Diencephalon (tissue), 1 donor: Measurements from ENCODE around the gene SCYGR5. TPM values are rescaled to one million over a fixed set of nuclear protein-coding genes. Genes with fewer than 3 reads are reported as not detected.

Source experiments
- total RNA-seq: library from RNA; depleted of rRNA; stranded (reverse); fragments of >200 nt; gene quantifications from one replicate; pipeline ENCODE4 v1.2.3, GENCODE V29; 2014

The SCYGR5 gene
- not detected for total RNA-seq

GRCh38 chr2:227666631-227667170 is at the start of gene SCYGR5:
TSS of gene SCYGR5 (plus strand) at chr2:227666804. CDS start at chr2:227666804, 0 bp downstream.

DNA sequence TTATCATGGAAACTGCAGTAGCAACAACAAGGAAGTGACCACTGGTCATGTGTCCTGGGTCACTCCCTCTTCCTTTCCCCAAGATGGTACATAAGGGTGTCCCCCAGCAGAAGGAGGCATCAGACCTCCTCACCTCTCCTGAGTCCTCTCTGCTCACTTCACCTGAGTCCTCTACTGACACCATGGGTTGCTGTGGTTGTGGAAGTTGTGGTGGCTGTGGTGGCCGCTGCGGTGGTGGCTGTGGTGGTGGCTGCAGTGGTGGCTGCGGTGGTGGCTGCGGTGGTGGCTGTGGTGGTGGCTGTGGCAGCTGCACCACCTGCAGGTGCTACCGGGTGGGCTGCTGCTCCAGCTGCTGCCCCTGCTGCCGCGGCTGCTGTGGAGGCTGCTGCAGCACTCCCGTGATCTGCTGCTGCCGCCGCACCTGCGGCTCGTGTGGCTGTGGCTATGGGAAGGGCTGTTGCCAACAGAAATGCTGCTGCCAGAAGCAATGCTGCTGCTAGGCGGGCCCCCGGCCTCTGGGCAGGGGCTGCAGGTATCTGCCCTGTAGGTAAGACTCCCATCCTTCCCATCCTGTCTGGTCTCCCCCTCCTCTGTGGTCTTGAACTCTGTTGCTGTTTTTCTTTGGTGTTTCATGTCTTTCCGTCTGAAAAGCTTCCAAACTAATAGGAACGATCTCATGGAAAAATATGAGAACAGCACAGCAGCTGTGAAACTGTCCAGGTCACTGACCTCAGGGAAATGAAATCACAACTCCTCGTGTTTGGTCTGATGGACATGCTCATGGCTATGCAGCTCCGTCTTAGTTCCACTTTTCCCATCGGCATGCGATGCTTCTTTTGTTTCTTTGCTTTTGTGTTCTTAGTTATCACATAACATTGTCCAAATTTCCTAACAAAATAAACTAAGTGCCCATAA is 49.0 kb upstream of the SCYGR5 start, which contains the start of gene SCYGR4:
Gene SCYGR4, plus strand, starts transcription at position 183 of the 915 bp plus-strand sequence. Its CDS starts 0 bp downstream, at position 183.

Other genes with a start within 250 kb of the SCYGR5 start
- 76.4 TPM for gene AGFG1, start 194.6 kb upstream of the SCYGR5 start, total RNA-seq
- gene SCYGR2, start 67.9 kb upstream of the SCYGR5 start, total RNA-seq, result not detected
- gene SCYGR3, start 52.0 kb upstream of the SCYGR5 start, total RNA-seq, result not detected
- not detected for gene SCYGR4, start 49.3 kb upstream of the SCYGR5 start, total RNA-seq
- gene SLC19A3, start 51.2 kb downstream of the SCYGR5 start, total RNA-seq, result 3.9 TPM
- gene SCYGR6, start 58.0 kb downstream of the SCYGR5 start, total RNA-seq, result not detected
- not detected for gene SCYGR7, start 61.5 kb downstream of the SCYGR5 start, total RNA-seq
- gene SCYGR8, start 79.1 kb downstream of the SCYGR5 start, total RNA-seq, result not detected
- gene CCL20, start 147.0 kb downstream of the SCYGR5 start, total RNA-seq, result not detected
- 8.1 TPM for gene DAW1, start 204.8 kb downstream of the SCYGR5 start, total RNA-seq